ENCODE results near the gene SMIM45.
A peak's percentile ranks its signal among the peaks of the same experiment; 100 is the strongest.

The SMIM45 gene

DNA sequence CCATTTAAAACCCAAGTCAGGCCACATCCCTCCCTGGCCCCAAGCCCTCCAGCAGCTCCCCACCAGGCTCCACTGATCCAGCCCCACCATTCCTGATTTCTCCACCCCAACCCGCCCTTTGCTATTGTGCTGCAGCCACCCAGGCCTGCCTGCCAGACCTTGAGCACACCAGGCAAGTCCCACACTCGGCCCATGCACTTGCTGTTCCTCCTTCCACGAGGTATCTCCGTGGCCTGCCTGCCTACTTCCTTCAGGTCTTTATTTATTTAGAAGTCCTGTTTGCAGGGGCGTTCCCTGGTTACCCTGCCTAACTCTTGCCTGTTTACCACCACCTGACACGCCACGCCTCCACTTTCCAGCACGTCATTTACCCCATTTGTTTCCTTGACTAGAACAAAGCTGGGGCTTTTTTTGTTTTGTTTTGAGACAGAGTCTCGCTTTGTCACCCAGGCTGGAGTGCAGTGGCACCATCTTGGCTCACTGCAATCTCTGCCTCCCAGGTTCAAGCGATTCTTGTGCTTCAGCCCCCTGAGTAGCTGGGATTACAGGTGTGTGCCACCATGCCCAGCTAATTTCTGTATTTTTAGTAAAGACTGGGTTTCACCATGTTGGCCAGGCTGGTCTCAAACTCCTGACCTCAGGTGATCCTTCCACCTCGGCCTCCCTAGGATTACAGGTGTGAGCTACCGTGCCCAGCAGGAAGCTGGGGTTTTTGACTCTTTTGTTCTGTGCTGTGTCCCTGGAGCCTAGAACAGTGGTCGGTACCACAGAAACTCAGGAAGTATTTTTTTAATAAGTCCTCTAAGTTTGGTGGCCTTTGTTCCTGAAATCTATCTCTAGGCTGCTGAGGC lies 11.7 kb upstream of the SMIM45 start (continued):
- TF ChIP-seq CTCF (IDR thresholded peaks at IDR 0.05 in 2 of 3, conservative IDR thresholded peaks at IDR 0.05 in 1 of 3; ENCODE audit: control insufficient read depth in 2 of 3, extremely low read depth in 1 of 3, insufficient read depth in 1 of 3, low read depth in 3 of 3, low read length in 3 of 3) (no peak), GABPA (IDR thresholded peaks at IDR 0.05; ENCODE audit: low read depth) (no peak), BCL11A (IDR thresholded peaks at IDR 0.05; ENCODE audit: low read depth, low read length) (peak; percentile 45; the same call in 1 of the 2 replicates), ZNF384 (IDR thresholded peaks at IDR 0.05; ENCODE audit: borderline replicate concordance, low read depth, low read length) (no peak), ETV6 (conservative IDR thresholded peaks at IDR 0.05 in 1 of 2, IDR thresholded peaks at IDR 0.05 in 1 of 2; ENCODE audit: borderline replicate concordance in 1 of 2, low read depth in 1 of 2) (peak in 1 of 2 experiments; percentile 62; a peak in 1 of 4 replicates)
